Stimulated activated CD8-positive, alpha-beta memory T cell treated with anti-CD3 and anti-CD28 coated beads, Interleukin-4, amount 100 ng/mL, for 24 hours (primary cell): ENCODE measurements around the gene BTBD10.

Experiments used
- DNase-seq: peaks from one replicate; pipeline ENCODE4 v3.0.0-alpha.2; 2020; ENCODE audit warnings: low read depth

BTBD10 gene

GRCh38 chr11:13462901-13463778 lies at the start of gene BTBD10:
Gene BTBD10, minus strand, starts transcription at chr11:13463222. Its CDS starts 18,098 bp downstream, at chr11:13445124.
- DNase-seq = peak; percentile 85

DNA sequence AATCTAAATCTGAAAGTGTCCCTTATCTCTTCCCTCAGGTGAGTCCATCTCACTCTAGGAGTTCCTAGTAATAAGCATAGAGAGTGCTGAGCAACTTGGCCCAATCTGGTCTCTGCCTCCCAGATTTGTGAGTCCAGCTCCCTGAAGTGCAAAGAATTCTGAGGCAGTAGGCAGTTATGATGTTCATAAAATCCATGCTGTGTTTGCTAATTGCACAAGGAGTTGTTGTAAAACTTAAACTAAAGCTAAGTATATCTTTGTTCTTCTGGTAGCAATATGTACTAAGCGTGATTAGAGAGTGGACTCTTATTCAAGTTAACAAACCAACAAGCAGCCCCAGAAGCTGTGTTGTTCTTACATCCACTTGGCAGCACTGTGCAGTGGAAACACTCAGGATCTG lies 40.4 kb upstream of the BTBD10 start:
- no peak for DNase-seq

DNA sequence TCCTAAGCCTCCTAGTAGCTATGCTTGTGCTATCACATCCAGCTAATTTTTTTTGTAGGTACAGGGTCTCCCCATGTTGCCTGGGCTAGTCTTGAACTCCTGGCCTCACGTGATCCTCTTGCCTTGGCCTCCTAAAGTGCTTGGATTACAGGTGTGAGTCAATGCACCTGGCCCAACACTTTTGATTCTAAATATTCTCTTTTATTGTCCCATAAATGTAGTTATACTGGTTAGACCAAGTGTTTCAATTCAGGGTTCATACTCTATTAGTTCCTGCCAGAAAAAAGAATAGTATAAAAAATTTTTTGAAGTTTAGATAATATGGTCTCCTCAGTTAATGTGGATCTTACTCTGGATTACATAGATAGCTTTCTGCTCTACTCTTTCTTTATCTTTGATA lies 39.5 kb upstream of the BTBD10 start:
- no peak for DNase-seq

DNA sequence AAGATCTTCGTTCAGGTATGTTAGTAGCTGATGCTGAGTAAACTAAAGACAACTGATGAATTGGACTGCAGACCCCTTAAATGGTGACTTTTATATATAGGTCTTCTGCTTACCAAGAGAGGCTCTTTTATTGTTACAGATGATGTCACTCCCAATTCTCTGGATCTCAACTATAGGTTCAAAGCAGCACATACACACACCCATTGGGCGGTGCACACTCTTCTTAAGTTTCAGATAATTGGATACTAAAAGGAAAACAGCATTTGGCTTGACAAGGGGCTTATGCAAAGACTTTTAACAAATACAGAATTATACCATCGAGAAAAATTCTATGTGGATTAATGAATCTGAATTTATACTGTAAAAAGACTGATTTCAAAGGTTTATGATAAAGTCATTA lies 32.9 kb upstream of the BTBD10 start, which contains the start of gene PTH:
TSS of gene PTH (minus strand) at position 69 of the 400 bp plus-strand sequence. CDS start 3,142 bp downstream, outside the sequence.
- no peak for DNase-seq

DNA sequence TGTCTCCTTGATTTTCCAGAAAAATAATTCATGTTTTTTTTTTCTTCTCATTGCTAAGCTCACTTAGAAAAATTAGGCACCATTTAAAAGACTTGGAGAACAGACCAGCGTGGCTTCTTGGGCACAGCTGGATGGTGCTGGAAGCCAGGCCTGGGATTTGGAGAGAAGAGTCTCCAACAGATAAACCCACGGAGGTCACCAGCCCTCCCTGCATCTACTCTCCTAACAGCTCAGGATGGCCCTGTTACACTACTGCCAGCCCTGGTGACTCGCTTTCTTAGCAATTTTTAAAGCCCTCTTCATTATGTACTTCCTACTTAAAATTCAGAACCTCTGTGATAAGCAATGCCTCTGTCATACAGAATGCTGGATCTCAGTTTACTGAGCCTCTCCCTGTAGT lies 31.0 kb upstream of the BTBD10 start:
- DNase-seq = no peak

GRCh38 chr11:13487661-13488030 lies 24.6 kb upstream of the BTBD10 start:
- DNase-seq = no peak

DNA sequence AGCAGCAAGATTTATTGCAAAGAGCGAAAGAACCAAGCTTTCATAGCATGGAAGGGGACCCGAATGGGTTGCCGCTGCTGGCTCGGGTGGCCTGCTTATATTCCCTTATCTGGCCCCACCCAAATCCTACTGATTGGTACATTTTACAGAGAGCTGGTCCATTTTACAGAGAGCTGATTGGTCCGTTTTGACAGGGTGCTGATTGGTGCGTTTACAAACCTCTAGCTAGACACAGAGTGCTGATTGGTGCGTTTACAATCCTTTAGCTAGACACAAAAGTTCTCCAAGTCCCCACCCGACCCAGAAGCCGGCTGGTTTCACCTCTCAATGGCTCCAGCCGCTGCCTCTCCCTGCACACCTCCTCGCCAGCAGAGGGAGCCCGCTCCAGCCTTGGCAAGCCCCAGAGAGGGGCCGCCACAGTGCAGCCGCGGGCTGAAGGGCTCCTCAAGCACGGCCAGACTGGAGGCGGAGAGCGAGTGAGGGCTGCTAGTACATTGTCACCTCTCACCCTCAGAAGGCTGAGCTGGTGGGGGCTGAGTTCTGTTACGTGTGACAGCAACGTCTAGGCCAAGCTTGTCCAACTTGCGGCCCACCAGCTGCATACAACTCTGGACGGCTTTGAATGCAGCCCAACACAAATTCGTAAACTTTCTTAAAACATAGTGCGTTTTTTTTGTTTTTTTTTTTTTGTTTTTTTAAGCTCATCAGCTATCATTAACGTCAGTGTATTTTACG lies 24.1 kb upstream of the BTBD10 start:
- peak; percentile 58 for DNase-seq

DNA sequence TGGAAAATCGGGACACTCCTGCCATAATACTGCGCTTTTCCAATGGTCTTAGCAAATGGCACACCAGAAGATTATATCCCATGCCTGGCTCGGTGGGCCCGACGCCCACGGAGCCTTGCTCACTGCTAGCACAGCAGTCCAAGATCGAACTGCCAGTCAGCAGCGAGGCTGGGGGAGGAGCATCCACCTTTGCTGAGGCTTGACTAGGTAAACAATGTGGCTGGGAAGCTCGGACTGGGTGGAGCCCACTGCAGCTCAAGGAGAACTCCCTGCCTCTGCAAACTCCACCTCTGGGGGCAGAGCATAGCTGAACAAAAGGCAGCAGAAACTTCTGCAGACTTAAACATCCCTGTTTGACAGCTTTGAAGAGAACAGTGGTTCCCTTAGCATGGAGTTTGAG lies 17.2 kb upstream of the BTBD10 start:
- DNase-seq = no peak

GRCh38 chr11:13479688-13480087 lies 16.7 kb upstream of the BTBD10 start:
- DNase-seq = no peak

DNA sequence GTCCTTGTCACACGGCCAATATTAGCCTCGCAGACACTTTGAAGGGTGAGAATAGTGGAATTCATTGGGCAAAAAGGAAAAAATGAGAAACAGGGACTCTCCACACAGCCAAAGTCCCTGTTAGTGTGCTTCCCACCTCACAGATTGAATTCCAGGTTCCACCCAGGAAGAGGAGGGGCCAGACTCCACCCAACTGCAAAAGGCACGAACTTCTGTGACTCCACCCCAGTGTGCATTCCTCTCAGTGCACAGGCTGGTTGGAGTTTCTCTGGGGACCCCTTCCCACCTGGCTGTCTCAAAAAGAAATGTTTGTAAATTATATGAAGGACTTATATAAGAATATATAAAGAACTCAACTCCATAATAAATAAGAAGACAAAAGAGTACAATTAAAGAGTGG lies 12.1 kb upstream of the BTBD10 start:
- no peak for DNase-seq

- DNase-seq = no peak
Observed at GRCh38 chr11:13473013-13473722, 10.1 kb upstream of the BTBD10 start.

DNA sequence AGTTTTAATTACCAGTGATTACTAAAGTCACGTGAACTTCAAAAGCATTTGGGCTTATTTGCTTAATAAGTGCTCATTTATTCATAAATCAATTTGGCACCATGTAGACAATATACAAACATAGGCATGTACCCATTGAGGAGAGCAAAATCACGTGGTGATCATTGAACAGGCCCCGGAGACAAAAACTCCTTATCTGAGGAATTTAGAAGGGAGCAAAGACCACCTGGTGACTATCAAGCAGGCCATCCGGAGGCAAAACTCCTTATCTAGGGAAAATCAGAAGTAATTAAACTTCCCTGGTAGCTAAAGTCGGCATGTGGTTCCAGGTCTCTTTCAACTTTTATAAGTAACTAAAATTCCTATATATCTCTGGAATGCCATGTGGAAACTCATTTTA lies 5.7 kb upstream of the BTBD10 start:
- no peak for DNase-seq

GRCh38 chr11:13465909-13466371 lies 2.9 kb upstream of the BTBD10 start:
- no peak for DNase-seq

GRCh38 chr11:13463779-13464290 lies 813 bp upstream of the BTBD10 start:
- DNase-seq = no peak

DNA sequence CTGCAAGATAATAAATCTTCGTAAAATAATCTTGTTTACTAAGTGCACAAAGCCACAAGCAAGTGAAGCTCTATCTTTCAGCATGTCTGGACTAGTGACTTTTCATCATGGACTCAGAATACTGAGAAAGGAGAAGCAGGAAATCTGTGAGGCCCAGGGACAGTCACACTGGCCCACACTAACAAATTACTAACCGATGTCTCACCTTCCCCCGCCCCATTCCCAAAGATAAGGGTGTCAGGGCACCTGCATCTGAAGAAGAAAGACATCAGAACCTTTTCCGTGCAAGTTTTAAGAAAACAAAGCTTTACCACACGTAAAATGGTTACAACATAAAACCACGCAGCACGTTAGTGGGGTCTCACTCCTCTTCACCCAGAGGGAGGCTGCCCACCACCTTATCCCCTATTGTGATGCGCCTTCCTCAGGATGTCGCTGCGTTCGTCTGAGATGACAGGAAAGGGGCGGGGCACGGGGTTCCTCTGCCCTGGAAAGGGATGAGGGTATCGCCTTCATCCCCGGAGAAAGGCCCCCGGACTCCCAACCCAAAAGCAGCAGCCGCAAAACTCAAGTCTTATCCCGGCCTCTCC lies 616 bp downstream of the BTBD10 start:
- peak; percentile 48 for DNase-seq

- DNase-seq = no peak
Observed at GRCh38 chr11:13461291-13461690, 1.7 kb downstream of the BTBD10 start.

DNA sequence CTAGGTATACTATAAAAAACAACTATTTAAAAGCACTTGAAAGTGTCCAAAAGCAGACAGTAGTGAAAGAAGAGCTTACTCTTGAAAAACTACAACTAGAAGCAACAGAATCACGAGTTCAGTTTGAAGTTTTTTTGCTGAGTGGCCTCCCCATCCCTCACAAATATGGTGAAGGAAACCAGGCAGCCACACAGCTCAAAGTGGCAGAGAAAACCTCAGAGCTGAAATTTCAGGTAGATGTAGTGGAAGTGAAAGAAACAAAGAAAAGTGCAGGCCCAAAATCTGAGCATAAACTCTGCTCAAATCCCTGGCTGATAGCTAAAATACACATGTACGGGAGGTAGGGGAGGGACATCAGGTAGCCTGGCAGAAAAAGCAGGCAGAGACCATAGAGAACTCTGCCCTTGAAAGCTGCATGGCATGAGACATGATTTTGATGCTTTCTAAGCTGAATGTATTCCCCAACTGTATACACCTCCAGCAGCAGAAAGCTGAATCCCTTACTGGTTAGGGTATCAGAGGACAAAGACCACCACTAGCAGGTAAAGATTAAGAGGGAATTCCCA lies 12.1 kb downstream of the BTBD10 start:
- no peak for DNase-seq

GRCh38 chr11:13449522-13449921 lies 13.5 kb downstream of the BTBD10 start:
- no peak for DNase-seq

DNA sequence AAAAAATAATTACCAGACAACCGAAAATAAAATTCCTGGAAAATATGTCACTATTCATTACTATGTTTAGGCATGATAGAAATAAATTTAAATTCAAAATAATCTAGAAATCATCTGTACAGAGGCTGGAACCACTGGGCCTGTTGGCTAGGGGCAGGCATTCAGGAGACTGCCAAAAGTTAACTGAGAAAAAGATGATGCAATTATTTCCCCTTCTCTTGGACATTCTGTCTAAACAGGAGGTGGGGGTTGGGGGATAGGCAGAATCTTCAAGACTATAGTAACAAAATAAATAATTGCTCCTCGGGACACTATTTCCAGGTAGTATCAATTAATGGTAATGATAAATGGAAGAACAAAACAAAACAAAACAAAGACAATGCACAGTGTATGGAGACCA lies 14.1 kb downstream of the BTBD10 start:
- DNase-seq = no peak

DNA sequence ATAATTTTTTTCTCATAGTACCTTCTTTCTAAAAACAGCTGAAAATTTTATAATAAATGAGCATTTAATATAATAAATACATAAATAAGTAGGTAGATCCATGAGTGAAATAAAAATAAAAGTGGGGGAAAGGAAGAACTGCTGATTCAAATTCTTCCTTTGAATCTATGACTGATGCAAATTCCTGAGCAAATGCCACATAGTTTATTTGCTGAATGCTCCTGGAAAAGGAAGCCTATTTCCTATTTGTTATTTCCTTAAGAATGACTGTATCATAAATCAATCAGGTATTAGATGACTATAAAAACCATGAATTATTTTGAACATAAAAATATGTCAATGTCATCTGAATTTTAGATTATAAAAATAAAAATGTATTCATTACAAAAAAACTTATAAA lies 16.6 kb downstream of the BTBD10 start:
- DNase-seq = no peak

DNA sequence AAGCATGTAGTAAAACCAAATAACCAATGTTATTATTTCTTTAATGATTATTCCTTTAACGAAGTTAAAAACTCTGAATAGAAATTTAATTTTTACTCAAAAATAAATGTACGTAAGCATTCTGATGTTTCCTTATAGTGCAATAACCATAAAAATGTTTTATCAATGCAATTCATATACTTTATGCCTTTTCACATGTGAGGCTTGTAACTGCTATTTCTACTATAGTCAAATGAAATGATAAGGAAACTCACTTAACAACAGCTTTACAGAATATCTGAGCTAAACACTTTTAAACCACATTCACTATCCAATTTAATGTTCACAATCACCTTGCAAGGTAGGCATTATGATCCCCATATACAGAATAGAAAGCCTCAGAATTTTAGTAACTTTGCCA lies 17.4 kb downstream of the BTBD10 start:
- no peak for DNase-seq
